Activated T-cell treated with anti-CD3 and anti-CD28 coated beads, Interleukin-2, amount 50 U/mL, for 24 hours (primary cell): ENCODE data around the gene GLCE.
"Not testable (repeated sequence)": the region's sequence is repeated elsewhere in the genome, so short reads cannot be mapped to it uniquely, and the experiment has no call there.

Experiments used
- DNase-seq: peaks from one replicate; pipeline ENCODE4 v3.0.0-alpha.2; 2020
- H3K27ac Mint-ChIP-seq: 2 replicates; pipeline ENCODE4 v1.8.0; 2020; ENCODE audit warnings: mild to moderate bottlenecking, mixed read lengths
- H3K27me3 Mint-ChIP-seq: 2 replicates; pipeline ENCODE4 v1.8.0; 2020; ENCODE audit warnings: mixed read lengths
- H3K36me3 Mint-ChIP-seq: 2 replicates; pipeline ENCODE4 v1.8.0; 2020; ENCODE audit warnings: low read depth, mixed read lengths
- H3K4me1 Mint-ChIP-seq: 2 replicates; pipeline ENCODE4 v1.8.0; 2020; ENCODE audit warnings: low read depth, mixed read lengths
- H3K4me3 Mint-ChIP-seq: 2 replicates; pipeline ENCODE4 v1.8.0; 2020; ENCODE audit warnings: mild to moderate bottlenecking, moderate library complexity, mixed read lengths
- H3K9me3 Mint-ChIP-seq: 2 replicates; pipeline ENCODE4 v1.8.0; 2020; ENCODE audit warnings: mixed read lengths

Gene GLCE

GRCh38 chr15:69293741-69294615 lies 133.5 kb downstream of the GLCE start:
- H3K36me3 Mint-ChIP-seq: no peaks in the 10 kb centered on the region
- H3K4me1 Mint-ChIP-seq: no peaks in the 10 kb centered on the region
- H3K4me3 Mint-ChIP-seq: no peak overlapping the region
- no peak for DNase-seq
- peaks cover 25% of the 10 kb centered on the region for H3K27me3 Mint-ChIP-seq
- H3K9me3 Mint-ChIP-seq: no peaks in the 10 kb centered on the region
- no peak overlapping the region for H3K27ac Mint-ChIP-seq

GRCh38 chr15:69296606-69297005 lies 136.2 kb downstream of the GLCE start:
- Mint-ChIP-seq H3K4me1 (no peaks in the 10 kb centered on the region), H3K9me3 (no peaks in the 10 kb centered on the region), H3K27ac (no peak overlapping the region), H3K4me3 (no peak overlapping the region), H3K36me3 (no peaks in the 10 kb centered on the region), H3K27me3 (peaks cover 46% of the 10 kb centered on the region)
- no peak for DNase-seq

- Mint-ChIP-seq H3K9me3 (no peaks in the 10 kb centered on the region), H3K27me3 (peaks cover 58% of the 10 kb centered on the region), H3K36me3 (no peaks in the 10 kb centered on the region), H3K4me3 (no peak overlapping the region), H3K4me1 (no peaks in the 10 kb centered on the region), H3K27ac (no peak overlapping the region)
- DNase-seq: no peak
These were observed 137.4 kb downstream of the GLCE start for GRCh38 chr15:69297642-69298353.

- Mint-ChIP-seq H3K36me3 (no peaks in the 10 kb centered on the region), H3K27ac (no peak overlapping the region), H3K4me1 (no peaks in the 10 kb centered on the region), H3K9me3 (no peaks in the 10 kb centered on the region), H3K27me3 (peaks cover 61% of the 10 kb centered on the region), H3K4me3 (peak overlapping the region; percentile 44)
- no peak for DNase-seq
These were observed 137.9 kb downstream of the GLCE start for GRCh38 chr15:69298354-69298696.

- no peaks in the 10 kb centered on the region for H3K9me3 Mint-ChIP-seq
- H3K4me3 Mint-ChIP-seq: peak within 1 kb of the TSS; percentile 44
- peaks cover 63% of the 10 kb centered on the region for H3K27me3 Mint-ChIP-seq
- H3K36me3 Mint-ChIP-seq: no peaks in the 10 kb centered on the region
- H3K27ac Mint-ChIP-seq: no peak within 1 kb of the TSS
- no peaks in the 10 kb centered on the region for H3K4me1 Mint-ChIP-seq
- DNase-seq: peak; percentile 57
These were observed 138.4 kb downstream of the GLCE start, which contains the start of gene PAQR5 for GRCh38 chr15:69298697-69299441. TSS of gene PAQR5 (plus strand) at chr15:69298912. CDS start at chr15:69360081, 61,169 bp downstream.

- Mint-ChIP-seq H3K4me3 (no peak overlapping the region), H3K4me1 (no peaks in the 10 kb centered on the region), H3K36me3 (no peaks in the 10 kb centered on the region), H3K9me3 (no peaks in the 10 kb centered on the region), H3K27me3 (peaks cover 66% of the 10 kb centered on the region), H3K27ac (no peak overlapping the region)
- DNase-seq: no peak
These were observed 139.0 kb downstream of the GLCE start for GRCh38 chr15:69299451-69299886.

GRCh38 chr15:69299943-69300588 lies 139.6 kb downstream of the GLCE start:
- Mint-ChIP-seq H3K36me3 (no peaks in the 10 kb centered on the region), H3K27me3 (peaks cover 72% of the 10 kb centered on the region), H3K9me3 (no peaks in the 10 kb centered on the region), H3K4me1 (no peaks in the 10 kb centered on the region), H3K4me3 (no peak overlapping the region), H3K27ac (no peak overlapping the region)
- no peak for DNase-seq

- H3K27ac Mint-ChIP-seq, H3K4me1 Mint-ChIP-seq, DNase-seq, H3K4me3 Mint-ChIP-seq, H3K9me3 Mint-ChIP-seq, H3K36me3 Mint-ChIP-seq: not testable (repeated sequence)
- peaks cover 72% of the 10 kb centered on the region for H3K27me3 Mint-ChIP-seq
These were observed 140.7 kb downstream of the GLCE start for GRCh38 chr15:69301101-69301500.

GRCh38 chr15:69302087-69302486 lies 141.7 kb downstream of the GLCE start:
- H3K4me1 Mint-ChIP-seq, H3K27ac Mint-ChIP-seq, DNase-seq, H3K36me3 Mint-ChIP-seq, H3K4me3 Mint-ChIP-seq, H3K9me3 Mint-ChIP-seq: not testable (repeated sequence)
- H3K27me3 Mint-ChIP-seq: peaks cover 64% of the 10 kb centered on the region

GRCh38 chr15:69302929-69303328 lies 142.5 kb downstream of the GLCE start:
- H3K27ac Mint-ChIP-seq: no peak overlapping the region
- no peaks in the 10 kb centered on the region for H3K4me1 Mint-ChIP-seq

GRCh38 chr15:69303337-69304181 lies 143.1 kb downstream of the GLCE start:
- Mint-ChIP-seq H3K27ac (no peak overlapping the region), H3K36me3 (no peaks in the 10 kb centered on the region), H3K9me3 (no peaks in the 10 kb centered on the region), H3K4me3 (no peak overlapping the region), H3K27me3 (peaks cover 57% of the 10 kb centered on the region), H3K4me1 (no peaks in the 10 kb centered on the region)
- no peak for DNase-seq

More at GRCh38 chr15:69302929-69303328, 142.5 kb downstream of the GLCE start:
- H3K4me3 Mint-ChIP-seq: no peak overlapping the region
- H3K9me3 Mint-ChIP-seq: no peaks in the 10 kb centered on the region
- H3K27me3 Mint-ChIP-seq: peaks cover 63% of the 10 kb centered on the region
- H3K36me3 Mint-ChIP-seq: no peaks in the 10 kb centered on the region
- no peak for DNase-seq

GRCh38 chr15:69304182-69304545 lies 143.7 kb downstream of the GLCE start:
- peaks cover 59% of the 10 kb centered on the region for H3K27me3 Mint-ChIP-seq
- H3K27ac Mint-ChIP-seq: no peak overlapping the region
- no peak overlapping the region for H3K4me3 Mint-ChIP-seq
- no peaks in the 10 kb centered on the region for H3K4me1 Mint-ChIP-seq
- DNase-seq: no peak
- no peaks in the 10 kb centered on the region for H3K36me3 Mint-ChIP-seq
- no peaks in the 10 kb centered on the region for H3K9me3 Mint-ChIP-seq

GRCh38 chr15:69305204-69305931 lies 144.9 kb downstream of the GLCE start:
- Mint-ChIP-seq H3K4me1 (no peaks in the 10 kb centered on the region), H3K36me3 (no peaks in the 10 kb centered on the region), H3K4me3 (no peak overlapping the region), H3K27ac (no peak overlapping the region), H3K9me3 (no peaks in the 10 kb centered on the region), H3K27me3 (peaks cover 52% of the 10 kb centered on the region)
- no peak for DNase-seq
